Left ventricle myocardium inferior (tissue), 1 donor: ENCODE data around the gene SLC16A2. TPM values are rescaled to one million over a fixed set of nuclear protein-coding genes. Genes with fewer than 3 reads are reported as not detected.

Experiments used
- DNase-seq: peaks from one replicate; pipeline ENCODE4 v3.0.0-alpha.2; 2020
- H3K27ac ChIP-seq: fragments of 200-600 bp; replicated peaks from 2 replicates; pipeline ENCODE4 v1.8.0; 2021
- H3K27me3 ChIP-seq: fragments of 200-600 bp; 2 replicates; pipeline ENCODE4 v1.8.0; 2021; ENCODE audit warnings: low read depth
- H3K36me3 ChIP-seq: fragments of 200-600 bp; 2 replicates; pipeline ENCODE4 v1.8.0; 2021
- H3K4me1 ChIP-seq: fragments of 200-600 bp; 2 replicates; pipeline ENCODE4 v1.8.0; 2021
- H3K4me3 ChIP-seq: fragments of 200-600 bp; 2 replicates; pipeline ENCODE4 v1.8.0; 2021; ENCODE audit warnings: mild to moderate bottlenecking, moderate library complexity
- H3K9me3 ChIP-seq: fragments of 200-600 bp; replicated peaks from 2 replicates; pipeline ENCODE4 v1.8.0; 2021
- CTCF ChIP-seq: fragments of 200-600 bp; IDR thresholded peaks from 2 replicates; pipeline ENCODE4 v1.8.0; 2021; ENCODE audit warnings: antibody characterized with exemption, mild to moderate bottlenecking, borderline replicate concordance
- intact Hi-C: fragments of 100-400 bp; cut with micrococcal nuclease; formaldehyde crosslinking; loops from one replicate; pipeline ENCODE4 v1.11.0; 2022
- long read RNA-seq: library from polyadenylated mRNA; unstranded; transcript quantifications from one replicate; pipeline ENCODE4 v2.0.0, GENCODE V29; 2021
- total RNA-seq: library from RNA; stranded (reverse); fragmentation: NEBNext Ultra II Directional; extraction: Animal tissue kit (Norgen Biotek cat#: 25700); gene quantifications from one replicate; pipeline ENCODE4 v1.2.1, GENCODE V29; 2021
- donor health status: DM: no; HTN: yes; CAD: no; lungs with severe emphysema.

SLC16A2 gene
- 6.1 TPM for total RNA-seq
- long read RNA-seq, full-length matches to known transcripts: 4 of 5 reads
- long read RNA-seq, partial matches to known transcripts: 1 of 5 reads
- long read RNA-seq, other reads (novel, unspliced or antisense): 0 of 5 reads

DNA sequence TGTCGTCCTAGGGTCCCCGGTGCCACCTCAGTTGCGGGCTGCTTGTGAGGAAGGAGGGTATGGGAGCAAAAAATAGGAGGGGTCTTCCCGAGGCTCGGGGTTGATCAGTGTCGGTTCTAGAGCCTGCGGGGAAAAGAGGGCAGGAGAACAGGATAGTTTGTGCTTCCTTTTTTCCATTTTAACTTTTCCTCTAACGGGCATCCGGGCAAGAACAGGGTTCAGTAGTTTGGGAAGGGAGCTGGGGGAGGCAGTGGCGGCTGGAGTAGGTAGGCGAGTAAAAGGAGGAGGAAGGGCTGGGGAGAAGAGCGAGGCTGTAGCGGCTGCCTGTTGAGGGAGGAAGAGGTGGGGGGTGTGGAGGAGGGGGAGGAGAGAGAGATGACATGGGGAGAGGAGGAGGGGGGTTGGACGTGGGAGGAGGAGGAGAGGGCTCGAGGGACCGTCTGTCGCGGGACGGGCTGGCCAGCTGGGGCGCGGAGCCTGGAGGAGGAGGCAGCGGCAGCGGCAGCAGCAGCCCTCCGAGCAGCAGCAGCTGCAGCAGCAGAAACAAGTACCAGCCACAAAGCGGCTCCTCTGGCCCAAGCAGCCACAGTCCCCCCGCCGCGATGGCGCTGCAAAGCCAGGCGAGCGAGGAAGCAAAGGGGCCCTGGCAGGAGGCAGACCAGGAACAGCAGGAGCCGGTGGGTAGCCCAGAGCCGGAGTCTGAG is at the start of gene SLC16A2:
TSS of gene SLC16A2 (plus strand) at position 458 of the 704 bp plus-strand sequence. CDS start at position 603, 145 bp downstream.
- Histone ChIP-seq H3K36me3 (no peaks in the 10 kb centered on the region), H3K9me3 (no peaks in the 10 kb centered on the region), H3K27me3 (no peaks in the 10 kb centered on the region), H3K4me3 (peak within 1 kb of the TSS; percentile 71), H3K27ac (peak within 1 kb of the TSS; percentile 92), H3K4me1 (peaks cover 11% of the 10 kb centered on the region)
- intact Hi-C loops: no loop called here
- DNase-seq: peak; percentile 70
- no peak for TF ChIP-seq CTCF

DNA sequence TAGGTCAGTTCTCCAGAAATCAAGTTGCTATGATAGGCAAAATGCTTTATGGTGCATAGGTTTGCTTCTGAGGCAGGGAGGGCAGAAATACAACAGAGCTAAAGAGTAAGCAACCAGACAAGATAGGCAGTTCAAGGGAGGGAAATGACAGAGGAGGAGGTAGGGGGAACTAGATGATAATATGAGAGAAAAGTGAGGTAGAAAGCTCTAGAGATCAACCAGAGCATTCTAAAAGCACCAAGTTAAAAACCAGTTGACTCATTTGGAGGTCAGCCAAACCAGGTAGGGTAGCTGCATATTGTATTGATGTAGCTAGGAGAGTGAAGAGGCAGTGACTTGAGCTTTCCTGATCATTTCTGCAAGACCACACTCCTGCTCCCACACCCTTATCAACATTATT is 49.0 kb upstream of the SLC16A2 start:
- no peak overlapping the region for H3K4me3 ChIP-seq
- no peak for TF ChIP-seq CTCF
- no peaks in the 10 kb centered on the region for H3K36me3 ChIP-seq
- H3K27me3 ChIP-seq: no peaks in the 10 kb centered on the region
- no peak for DNase-seq
- H3K27ac ChIP-seq: no peak overlapping the region
- no peaks in the 10 kb centered on the region for H3K9me3 ChIP-seq
- intact Hi-C loops: no loop called here
- H3K4me1 ChIP-seq: no peaks in the 10 kb centered on the region

GRCh38 chrX:74377282-74377681 is 44.0 kb upstream of the SLC16A2 start:
- DNase-seq: no peak
- no peaks in the 10 kb centered on the region for H3K4me1 ChIP-seq
- no peak overlapping the region for H3K4me3 ChIP-seq
- no peaks in the 10 kb centered on the region for H3K27me3 ChIP-seq
- no peaks in the 10 kb centered on the region for H3K36me3 ChIP-seq
- intact Hi-C loops: no loop called here
- H3K9me3 ChIP-seq: no peaks in the 10 kb centered on the region
- H3K27ac ChIP-seq: no peak overlapping the region
- TF ChIP-seq CTCF: no peak

GRCh38 chrX:74382613-74383012 is 38.7 kb upstream of the SLC16A2 start:
- Histone ChIP-seq H3K4me3 (no peak overlapping the region), H3K4me1 (no peaks in the 10 kb centered on the region), H3K27me3 (no peaks in the 10 kb centered on the region), H3K27ac (no peak overlapping the region), H3K9me3 (no peaks in the 10 kb centered on the region), H3K36me3 (no peaks in the 10 kb centered on the region)
- peak; percentile 31 for DNase-seq
- intact Hi-C loops: loop anchor here (10.0 kb wide), 1 partner anchor 162 kb away; no protein-coding TSS in a partner anchor
- TF ChIP-seq CTCF: peak; percentile 73

GRCh38 chrX:74383611-74384010 is 37.7 kb upstream of the SLC16A2 start:
- no peak overlapping the region for H3K27ac ChIP-seq
- H3K27me3 ChIP-seq: no peaks in the 10 kb centered on the region
- H3K9me3 ChIP-seq: no peaks in the 10 kb centered on the region
- intact Hi-C loops: loop anchor here (10.0 kb wide), 1 partner anchor 161 kb away; no protein-coding TSS in a partner anchor
- H3K36me3 ChIP-seq: no peaks in the 10 kb centered on the region
- peak; percentile 60 for TF ChIP-seq CTCF
- no peaks in the 10 kb centered on the region for H3K4me1 ChIP-seq
- H3K4me3 ChIP-seq: no peak overlapping the region
- no peak for DNase-seq
